Osteoblast (primary cell): ENCODE measurements around the gene ZNF780B. TPM values are rescaled to one million over a fixed set of nuclear protein-coding genes. Genes with fewer than 3 reads are reported as not detected.
A peak's percentile ranks its signal among the peaks of the same experiment; 100 is the strongest.

Experiments
- DNase-seq: peaks from one replicate; pipeline ENCODE4 v3.0.0; 2011; ENCODE audit warnings: low spot score, mixed read lengths; ENCODE audit not compliant: insufficient read length; ENCODE audit errors: missing footprints
- H2AFZ ChIP-seq: 2 replicates; pipeline ENCODE4 v1.6.0; 2011; ENCODE audit warnings: mild to moderate bottlenecking, low read length
- H3K27ac ChIP-seq: 2 replicates; pipeline ENCODE4 v1.5.1; 2011; ENCODE audit warnings: mild to moderate bottlenecking, low read depth, low read length, moderate library complexity
- H3K27me3 ChIP-seq: 2 replicates; pipeline ENCODE4 v1.6.0; 2012; ENCODE audit warnings: mild to moderate bottlenecking, control low read depth, inconsistent platforms, low read length, moderate library complexity; ENCODE audit not compliant: insufficient read depth
- H3K36me3 ChIP-seq: 2 replicates; pipeline ENCODE4 v1.5.1; 2011; ENCODE audit warnings: mild to moderate bottlenecking, low read length, control low read depth, moderate library complexity; ENCODE audit not compliant: insufficient read depth
- H3K4me1 ChIP-seq: 2 replicates; pipeline ENCODE4 v1.5.1; 2011; ENCODE audit warnings: mild to moderate bottlenecking, low read length, control low read depth, moderate library complexity; ENCODE audit not compliant: insufficient read depth
- H3K4me2 ChIP-seq: 2 replicates; pipeline ENCODE4 v1.6.0; 2011; ENCODE audit warnings: mild to moderate bottlenecking, low read length; ENCODE audit not compliant: insufficient read depth
- H3K4me3 ChIP-seq: fragments of 200-600 bp; sonication (generic); 3 replicates; pipeline ENCODE4 v1.5.1; 2012; ENCODE audit warnings: mild to moderate bottlenecking, low read length, inconsistent platforms; ENCODE audit not compliant: insufficient read depth
- H3K79me2 ChIP-seq: 2 replicates; pipeline ENCODE4 v1.6.0; 2012; ENCODE audit warnings: mild to moderate bottlenecking, low read length, control low read depth, inconsistent platforms; ENCODE audit not compliant: insufficient read depth
- H3K9me3 ChIP-seq: 2 replicates; pipeline ENCODE4 v1.5.1; 2011; ENCODE audit warnings: low read depth, low read length, control low read depth
- H4K20me1 ChIP-seq: 2 replicates; pipeline ENCODE4 v1.6.0; 2012; ENCODE audit warnings: mild to moderate bottlenecking, low read length, control low read depth; ENCODE audit not compliant: insufficient read depth
- total RNA-seq: library from RNA; depleted of rRNA; stranded (reverse); fragments of >200 nt; gene quantifications from 2 replicates; pipeline ENCODE4 v1.2.3, GENCODE V29; 2012
- TF ChIP-seq, protein P1 (sequence below): IDR thresholded peaks from 2 replicates; pipeline ENCODE4 v1.5.1; 2011; ENCODE audit warnings: mild to moderate bottlenecking, low read depth, low read length, moderate library complexity; ENCODE audit errors: extremely low read depth

Gene ZNF780B
- total RNA-seq, 1 donor: 14.5 TPM

DNA sequence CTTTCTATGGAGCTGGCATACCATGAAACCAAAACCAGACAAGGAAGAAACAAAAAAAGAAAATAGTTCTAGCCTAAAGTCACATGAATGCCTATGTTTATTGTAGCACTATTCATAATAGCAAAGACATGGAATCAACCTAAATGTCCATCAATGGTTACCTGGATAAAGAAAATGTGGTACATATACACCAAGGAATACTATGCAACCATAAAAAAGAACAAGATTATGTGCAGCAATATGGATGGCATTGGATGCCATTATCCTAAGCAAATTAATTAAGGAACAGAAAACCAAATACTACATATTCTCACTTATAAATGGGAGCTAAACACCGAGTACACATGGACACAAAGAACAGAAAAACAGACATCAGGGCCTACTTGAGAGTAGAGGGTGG lies 24.3 kb upstream of the ZNF780B start:
- H4K20me1 ChIP-seq: no peaks in the 10 kb centered on the region
- H3K4me1 ChIP-seq: no peaks in the 10 kb centered on the region
- no peaks in the 10 kb centered on the region for H3K27me3 ChIP-seq
- DNase-seq: no peak
- TF ChIP-seq, protein P1, sequence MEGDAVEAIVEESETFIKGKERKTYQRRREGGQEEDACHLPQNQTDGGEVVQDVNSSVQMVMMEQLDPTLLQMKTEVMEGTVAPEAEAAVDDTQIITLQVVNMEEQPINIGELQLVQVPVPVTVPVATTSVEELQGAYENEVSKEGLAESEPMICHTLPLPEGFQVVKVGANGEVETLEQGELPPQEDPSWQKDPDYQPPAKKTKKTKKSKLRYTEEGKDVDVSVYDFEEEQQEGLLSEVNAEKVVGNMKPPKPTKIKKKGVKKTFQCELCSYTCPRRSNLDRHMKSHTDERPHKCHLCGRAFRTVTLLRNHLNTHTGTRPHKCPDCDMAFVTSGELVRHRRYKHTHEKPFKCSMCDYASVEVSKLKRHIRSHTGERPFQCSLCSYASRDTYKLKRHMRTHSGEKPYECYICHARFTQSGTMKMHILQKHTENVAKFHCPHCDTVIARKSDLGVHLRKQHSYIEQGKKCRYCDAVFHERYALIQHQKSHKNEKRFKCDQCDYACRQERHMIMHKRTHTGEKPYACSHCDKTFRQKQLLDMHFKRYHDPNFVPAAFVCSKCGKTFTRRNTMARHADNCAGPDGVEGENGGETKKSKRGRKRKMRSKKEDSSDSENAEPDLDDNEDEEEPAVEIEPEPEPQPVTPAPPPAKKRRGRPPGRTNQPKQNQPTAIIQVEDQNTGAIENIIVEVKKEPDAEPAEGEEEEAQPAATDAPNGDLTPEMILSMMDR: no peak
- H3K4me2 ChIP-seq: no peak overlapping the region
- H2AFZ ChIP-seq: no peak overlapping the region
- no peak overlapping the region for H3K27ac ChIP-seq
- H3K9me3 ChIP-seq: peaks cover 20% of the 10 kb centered on the region
- no peak overlapping the region for H3K4me3 ChIP-seq
- peaks cover 3% of the 10 kb centered on the region for H3K79me2 ChIP-seq
- H3K36me3 ChIP-seq: peaks cover 47% of the 10 kb centered on the region

DNA sequence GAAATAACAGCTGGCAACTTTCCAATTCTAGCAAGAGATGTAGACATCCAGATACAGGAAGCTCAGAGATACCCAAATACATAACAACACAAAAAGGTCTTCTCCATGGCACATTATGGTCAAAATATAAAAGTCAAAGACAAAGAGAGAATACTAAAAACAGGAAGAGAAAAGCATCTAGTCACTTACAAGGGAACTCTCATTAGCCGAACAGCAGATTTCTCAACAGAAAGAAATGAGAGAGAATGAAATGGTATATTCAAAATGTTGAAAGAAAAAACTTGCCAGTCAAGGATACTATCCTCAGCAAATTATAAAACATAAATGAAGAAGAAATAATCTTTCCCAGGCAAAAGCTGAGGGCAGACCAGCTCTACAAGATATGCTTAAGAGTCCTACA lies 22.3 kb upstream of the ZNF780B start:
- H3K4me1 ChIP-seq: no peaks in the 10 kb centered on the region
- H3K36me3 ChIP-seq: peaks cover 58% of the 10 kb centered on the region
- H3K4me2 ChIP-seq: no peak overlapping the region
- no peak overlapping the region for H3K4me3 ChIP-seq
- H3K27ac ChIP-seq: no peak overlapping the region
- H4K20me1 ChIP-seq: no peaks in the 10 kb centered on the region
- DNase-seq: no peak
- H3K79me2 ChIP-seq: no peaks in the 10 kb centered on the region
- no peak overlapping the region for H2AFZ ChIP-seq
- no peaks in the 10 kb centered on the region for H3K27me3 ChIP-seq
- TF ChIP-seq, protein P1: no peak
- H3K9me3 ChIP-seq: peaks cover 37% of the 10 kb centered on the region

DNA sequence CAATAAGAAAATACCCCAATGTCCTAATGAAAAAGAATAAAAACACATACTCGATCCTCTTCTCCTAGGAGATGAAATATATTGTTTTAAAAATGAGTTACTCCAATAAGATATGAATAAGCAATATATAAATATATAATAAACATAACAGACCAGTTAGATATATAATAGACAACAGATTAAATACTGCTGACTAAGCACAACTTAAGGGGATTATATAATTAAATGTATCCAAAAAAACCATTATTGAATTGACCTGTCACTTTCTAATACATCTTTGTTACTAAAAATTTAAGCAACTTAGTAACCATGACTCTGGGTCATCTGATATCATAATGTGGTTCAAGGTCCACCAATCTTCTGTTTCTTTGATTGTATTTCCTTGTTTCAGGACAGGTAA lies 14.0 kb upstream of the ZNF780B start:
- Histone ChIP-seq H3K27me3 (no peaks in the 10 kb centered on the region), H3K9me3 (peaks cover 19% of the 10 kb centered on the region), H3K4me3 (no peak overlapping the region), H4K20me1 (no peaks in the 10 kb centered on the region), H2AFZ (no peak overlapping the region), H3K4me1 (no peaks in the 10 kb centered on the region), H3K36me3 (peaks cover 12% of the 10 kb centered on the region), H3K4me2 (no peak overlapping the region), H3K27ac (no peak overlapping the region), H3K79me2 (no peaks in the 10 kb centered on the region)
- TF ChIP-seq, protein P1: no peak
- DNase-seq: no peak

DNA sequence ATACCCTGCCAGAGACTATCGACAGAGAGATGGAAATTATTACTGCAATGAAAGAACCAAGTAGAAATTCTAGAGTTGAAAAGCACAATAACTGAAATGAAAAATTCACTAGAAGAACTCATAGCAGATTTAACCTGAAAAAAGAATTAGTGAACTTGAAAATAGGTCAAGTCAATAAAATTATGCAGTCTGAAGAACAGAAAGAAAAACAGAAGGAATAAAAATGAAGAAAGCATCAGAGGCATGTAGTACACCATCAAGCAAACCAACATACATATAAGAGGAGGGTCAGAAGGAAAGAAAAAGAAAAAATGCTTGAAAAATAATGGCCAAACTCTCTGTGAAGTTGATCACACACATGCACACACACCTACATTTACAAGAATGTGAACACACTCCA lies 3.6 kb upstream of the ZNF780B start:
- DNase-seq: peak; percentile 62
- peaks cover 3% of the 10 kb centered on the region for H3K9me3 ChIP-seq
- H3K4me2 ChIP-seq: no peak overlapping the region
- H3K36me3 ChIP-seq: no peaks in the 10 kb centered on the region
- TF ChIP-seq, protein P1: no peak
- peaks cover 15% of the 10 kb centered on the region for H3K79me2 ChIP-seq
- H3K27ac ChIP-seq: no peak overlapping the region
- H4K20me1 ChIP-seq: no peaks in the 10 kb centered on the region
- H2AFZ ChIP-seq: no peak overlapping the region
- H3K4me3 ChIP-seq: no peak overlapping the region
- no peaks in the 10 kb centered on the region for H3K27me3 ChIP-seq
- H3K4me1 ChIP-seq: peaks cover 11% of the 10 kb centered on the region
